Measurements from ENCODE around the gene SEMA5B. TPM values are rescaled to one million over a fixed set of nuclear protein-coding genes. Genes with fewer than 3 reads are reported as not detected.

Gene SEMA5B
- total RNA-seq, 2 donors from 2014 or later, result 0.51 to 3.5 TPM

- H3K27ac ChIP-seq, result no peak overlapping the region
- no peaks in the 10 kb centered on the region for H3K4me1 ChIP-seq
- no peak for TF ChIP-seq CTCF (IDR thresholded peaks at IDR 0.05)
- no peaks in the 10 kb centered on the region for H3K27me3 ChIP-seq
- H3K9me3 ChIP-seq, result no peaks in the 10 kb centered on the region
- no peaks in the 10 kb centered on the region for H3K36me3 ChIP-seq
- H3K4me3 ChIP-seq, result no peak overlapping the region
- no peak for DNase-seq (ENCODE audit: low spot score)
Observed at GRCh38 chr3:122927726-122928125, 99.8 kb downstream of the SEMA5B start.

- TF ChIP-seq CTCF (IDR thresholded peaks at IDR 0.05), result no peak
- H3K27ac ChIP-seq, result no peak overlapping the region
- no peaks in the 10 kb centered on the region for H3K27me3 ChIP-seq
- no peak overlapping the region for H3K4me3 ChIP-seq
- no peaks in the 10 kb centered on the region for H3K36me3 ChIP-seq
- no peaks in the 10 kb centered on the region for H3K4me1 ChIP-seq
- DNase-seq (ENCODE audit: low spot score), result no peak
- no peaks in the 10 kb centered on the region for H3K9me3 ChIP-seq
Observed at GRCh38 chr3:122926811-122927210, 100.8 kb downstream of the SEMA5B start.

- no peak for TF ChIP-seq CTCF (IDR thresholded peaks at IDR 0.05)
- H3K36me3 ChIP-seq, result no peaks in the 10 kb centered on the region
- H3K4me3 ChIP-seq, result no peak overlapping the region
- no peak overlapping the region for H3K27ac ChIP-seq
- no peaks in the 10 kb centered on the region for H3K9me3 ChIP-seq
- H3K27me3 ChIP-seq, result no peaks in the 10 kb centered on the region
- DNase-seq (ENCODE audit: low spot score), result no peak
- no peaks in the 10 kb centered on the region for H3K4me1 ChIP-seq
Observed at GRCh38 chr3:122926322-122926721, 101.2 kb downstream of the SEMA5B start.

GRCh38 chr3:122925756-122926155 lies 101.8 kb downstream of the SEMA5B start:
- Histone ChIP-seq H3K27ac (no peak overlapping the region), H3K36me3 (no peaks in the 10 kb centered on the region), H3K9me3 (no peaks in the 10 kb centered on the region), H3K27me3 (no peaks in the 10 kb centered on the region), H3K4me3 (no peak overlapping the region), H3K4me1 (no peaks in the 10 kb centered on the region)
- no peak for DNase-seq (ENCODE audit: low spot score)
- no peak for TF ChIP-seq CTCF (IDR thresholded peaks at IDR 0.05)

- Histone ChIP-seq H3K27ac (no peak overlapping the region), H3K9me3 (no peaks in the 10 kb centered on the region), H3K4me1 (no peaks in the 10 kb centered on the region), H3K36me3 (no peaks in the 10 kb centered on the region), H3K4me3 (no peak overlapping the region), H3K27me3 (no peaks in the 10 kb centered on the region)
- no peak for DNase-seq (ENCODE audit: low spot score)
- no peak for TF ChIP-seq CTCF (IDR thresholded peaks at IDR 0.05)
Observed at GRCh38 chr3:122924056-122924455, 103.5 kb downstream of the SEMA5B start.

- Histone ChIP-seq H3K27me3 (no peaks in the 10 kb centered on the region), H3K4me1 (no peaks in the 10 kb centered on the region), H3K27ac (no peak overlapping the region), H3K4me3 (no peak overlapping the region), H3K9me3 (no peaks in the 10 kb centered on the region), H3K36me3 (no peaks in the 10 kb centered on the region)
- TF ChIP-seq CTCF (IDR thresholded peaks at IDR 0.05), result no peak
- DNase-seq (ENCODE audit: low spot score), result no peak
Observed at GRCh38 chr3:122923611-122924010, 104.0 kb downstream of the SEMA5B start.

Measured in right atrium auricular region (tissue), 2 donors.